ENCODE data around the gene KLRC2. TPM values are rescaled to one million over a fixed set of nuclear protein-coding genes. Genes with fewer than 3 reads are reported as not detected.

Gene KLRC2
- total and polyA plus RNA-seq, 2 experiments from 2014 or later: 2.0 TPM; not detected in 1

GRCh38 chr12:10408842-10409241 lies 27.0 kb downstream of the KLRC2 start:
- DNase-seq (ENCODE audit: low spot score): no peak
- H3K9me2 ChIP-seq (replicated peaks; ENCODE audit: insufficient read depth): no peaks in the 10 kb centered on the region

GRCh38 chr12:10406725-10407124 lies 29.1 kb downstream of the KLRC2 start:
- no peaks in the 10 kb centered on the region for H3K79me2 ChIP-seq
- H3K9me3 ChIP-seq (ENCODE audit: low read depth): no peaks in the 10 kb centered on the region
- no peak overlapping the region for H2AFZ ChIP-seq
- no peak overlapping the region for H3K27ac ChIP-seq
- no peak for TF ChIP-seq EZH2 (IDR thresholded peaks at IDR 0.05; ENCODE audit: borderline replicate concordance)
- no peak for TF ChIP-seq EZH2phosphoT487 (IDR thresholded peaks at IDR 0.05; ENCODE audit: low read depth, severe bottlenecking, unreplicated experiment)
- no peak for TF ChIP-seq CTCF (IDR thresholded peaks at IDR 0.05; ENCODE audit: poor library complexity)
- H4K20me1 ChIP-seq (ENCODE audit: insufficient read depth, poor library complexity, severe bottlenecking): no peaks in the 10 kb centered on the region
- H3K4me1 ChIP-seq (ENCODE audit: insufficient read depth): no peaks in the 10 kb centered on the region
- WGBS (ENCODE audit: low lambda C conversion rate, missing lambda C conversion rate): 84% methylated on average over 4 of the region's 4 CpGs
- no peak overlapping the region for H3K4me2 ChIP-seq
- H3K9me2 ChIP-seq (replicated peaks; ENCODE audit: insufficient read depth): no peaks in the 10 kb centered on the region
- DNase-seq (ENCODE audit: low spot score): no peak
- no peaks in the 10 kb centered on the region for H3K27me3 ChIP-seq
- no peaks in the 10 kb centered on the region for H3K36me3 ChIP-seq (replicated peaks; ENCODE audit: insufficient read depth, low read depth)
- H3K4me3 ChIP-seq: no peak overlapping the region

More at GRCh38 chr12:10408842-10409241, 27.0 kb downstream of the KLRC2 start:
- Histone ChIP-seq H3K4me3 (no peak overlapping the region), H3K9me3 (ENCODE audit: low read depth) (no peaks in the 10 kb centered on the region), H3K4me1 (ENCODE audit: insufficient read depth) (no peaks in the 10 kb centered on the region), H3K27ac (no peak overlapping the region), H3K4me2 (no peak overlapping the region), H3K36me3 (replicated peaks; ENCODE audit: insufficient read depth, low read depth) (no peaks in the 10 kb centered on the region), H2AFZ (no peak overlapping the region), H4K20me1 (ENCODE audit: insufficient read depth, poor library complexity, severe bottlenecking) (no peaks in the 10 kb centered on the region), H3K27me3 (no peaks in the 10 kb centered on the region), H3K79me2 (no peaks in the 10 kb centered on the region)
- 60% methylated on average over 3 of the region's 3 CpGs for WGBS (ENCODE audit: low lambda C conversion rate, missing lambda C conversion rate)
- TF ChIP-seq EZH2 (IDR thresholded peaks at IDR 0.05; ENCODE audit: borderline replicate concordance) (no peak), CTCF (IDR thresholded peaks at IDR 0.05; ENCODE audit: poor library complexity) (no peak), EZH2phosphoT487 (IDR thresholded peaks at IDR 0.05; ENCODE audit: low read depth, severe bottlenecking, unreplicated experiment) (no peak)

- Histone ChIP-seq H3K9me3 (ENCODE audit: low read depth) (no peaks in the 10 kb centered on the region), H3K4me2 (no peak overlapping the region), H3K4me1 (ENCODE audit: insufficient read depth) (no peaks in the 10 kb centered on the region), H3K27ac (no peak overlapping the region), H3K4me3 (no peak overlapping the region), H4K20me1 (ENCODE audit: insufficient read depth, poor library complexity, severe bottlenecking) (no peaks in the 10 kb centered on the region), H3K9me2 (replicated peaks; ENCODE audit: insufficient read depth) (no peaks in the 10 kb centered on the region), H3K36me3 (replicated peaks; ENCODE audit: insufficient read depth, low read depth) (no peaks in the 10 kb centered on the region), H3K27me3 (no peaks in the 10 kb centered on the region), H3K79me2 (no peaks in the 10 kb centered on the region), H2AFZ (no peak overlapping the region)
- TF ChIP-seq EZH2 (IDR thresholded peaks at IDR 0.05; ENCODE audit: borderline replicate concordance) (no peak), CTCF (IDR thresholded peaks at IDR 0.05; ENCODE audit: poor library complexity) (no peak), EZH2phosphoT487 (IDR thresholded peaks at IDR 0.05; ENCODE audit: low read depth, severe bottlenecking, unreplicated experiment) (no peak)
- no peak for DNase-seq (ENCODE audit: low spot score)
- 93% methylated on average over 5 of the region's 5 CpGs for WGBS (ENCODE audit: low lambda C conversion rate, missing lambda C conversion rate)
Observed at GRCh38 chr12:10405294-10405693, 30.5 kb downstream of the KLRC2 start.

GRCh38 chr12:10404798-10405197 lies 31.0 kb downstream of the KLRC2 start:
- no peak for DNase-seq (ENCODE audit: low spot score)
- Histone ChIP-seq H3K9me3 (ENCODE audit: low read depth) (no peaks in the 10 kb centered on the region), H3K27me3 (no peaks in the 10 kb centered on the region), H3K9me2 (replicated peaks; ENCODE audit: insufficient read depth) (no peaks in the 10 kb centered on the region), H3K36me3 (replicated peaks; ENCODE audit: insufficient read depth, low read depth) (no peaks in the 10 kb centered on the region), H3K4me3 (no peak overlapping the region), H2AFZ (no peak overlapping the region), H4K20me1 (ENCODE audit: insufficient read depth, poor library complexity, severe bottlenecking) (no peaks in the 10 kb centered on the region), H3K4me1 (ENCODE audit: insufficient read depth) (no peaks in the 10 kb centered on the region), H3K27ac (no peak overlapping the region), H3K4me2 (no peak overlapping the region), H3K79me2 (no peaks in the 10 kb centered on the region)
- TF ChIP-seq CTCF (IDR thresholded peaks at IDR 0.05; ENCODE audit: poor library complexity) (no peak), EZH2 (IDR thresholded peaks at IDR 0.05; ENCODE audit: borderline replicate concordance) (no peak)

Measured in hepatocyte (in vitro differentiated cells).